Activated CD4-positive, CD25-positive, alpha-beta regulatory T cell treated with anti-CD3 and anti-CD28 coated beads, Interleukin-2, amount 50 U/mL, for 24 hours (primary cell): Measurements from ENCODE around the gene CD101.
A peak's percentile ranks its signal among the peaks of the same experiment; 100 is the strongest.

Experiments used
- ATAC-seq, 2 donors: fragments of 150-1000 bp; cut with Tn5 transposase; one replicate each; pipeline ENCODE4 v1.10.0; 2021; ENCODE audit warnings: mild to moderate bottlenecking in 1 of 2, moderate library complexity in 1 of 2

The CD101 gene

DNA sequence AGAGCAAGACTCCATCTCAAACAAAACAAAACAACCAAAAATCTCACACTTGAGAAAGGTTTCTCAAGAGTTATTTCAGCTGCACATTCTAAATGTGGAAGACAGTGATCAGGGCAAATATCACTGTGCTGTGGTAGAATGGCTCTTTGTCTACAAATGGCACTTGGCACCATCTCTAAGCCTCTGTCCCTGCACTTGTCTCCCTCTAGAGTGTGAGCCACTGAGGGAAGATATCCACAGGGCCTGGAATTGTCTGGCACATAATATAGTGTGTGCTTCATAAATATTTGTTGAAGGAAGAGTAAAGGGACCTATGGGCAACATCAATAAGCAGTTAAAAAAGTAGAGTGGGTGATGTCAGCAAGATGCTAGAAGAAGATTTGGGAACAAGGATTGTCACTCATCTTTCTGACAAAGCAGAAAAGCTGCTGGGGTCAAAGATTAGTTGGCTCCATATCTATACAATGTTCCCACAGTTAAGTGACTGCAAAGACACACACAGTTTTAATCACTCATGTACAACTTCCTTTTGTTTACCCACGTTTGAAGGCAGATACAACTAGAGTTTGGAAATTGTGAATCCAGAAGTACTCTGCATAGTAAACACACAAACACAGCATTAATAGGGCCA, 19.1 kb downstream of the CD101 start:
- ATAC-seq, result no peak

DNA sequence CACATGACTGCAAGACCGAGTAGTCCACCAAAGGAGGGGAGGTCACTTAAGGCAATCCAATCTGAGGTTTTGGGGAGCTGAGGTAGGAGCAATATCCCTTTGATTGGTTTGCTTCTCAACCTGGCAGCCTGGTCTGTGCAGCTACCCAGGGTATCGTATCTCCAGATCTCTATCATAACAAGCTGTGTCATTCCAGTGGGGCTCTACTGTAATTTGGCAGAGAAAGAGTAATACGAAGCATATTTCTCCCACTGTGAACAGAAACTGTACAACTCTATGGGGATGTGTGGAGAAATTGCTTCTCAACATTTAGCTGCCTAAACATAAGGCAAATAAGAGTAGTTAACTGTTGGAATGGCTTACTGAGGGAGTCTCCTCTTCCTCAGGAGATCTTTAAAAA, 20.6 kb downstream of the CD101 start:
- no peak for ATAC-seq

DNA sequence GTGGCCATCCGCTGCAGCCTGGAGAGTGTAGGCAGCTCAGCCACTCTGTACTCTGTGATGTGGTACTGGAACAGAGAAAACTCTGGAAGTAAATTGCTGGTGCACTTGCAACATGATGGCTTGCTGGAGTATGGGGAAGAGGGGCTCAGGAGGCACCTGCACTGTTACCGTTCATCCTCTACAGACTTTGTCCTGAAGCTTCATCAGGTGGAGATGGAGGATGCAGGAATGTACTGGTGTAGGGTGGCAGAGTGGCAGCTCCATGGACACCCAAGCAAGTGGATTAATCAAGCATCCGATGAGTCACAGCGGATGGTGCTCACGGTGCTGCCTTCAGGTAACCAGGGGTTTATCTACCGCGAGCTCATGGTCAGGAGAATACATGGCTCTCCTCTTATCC, 24.0 kb downstream of the CD101 start:
- no peak for ATAC-seq

DNA sequence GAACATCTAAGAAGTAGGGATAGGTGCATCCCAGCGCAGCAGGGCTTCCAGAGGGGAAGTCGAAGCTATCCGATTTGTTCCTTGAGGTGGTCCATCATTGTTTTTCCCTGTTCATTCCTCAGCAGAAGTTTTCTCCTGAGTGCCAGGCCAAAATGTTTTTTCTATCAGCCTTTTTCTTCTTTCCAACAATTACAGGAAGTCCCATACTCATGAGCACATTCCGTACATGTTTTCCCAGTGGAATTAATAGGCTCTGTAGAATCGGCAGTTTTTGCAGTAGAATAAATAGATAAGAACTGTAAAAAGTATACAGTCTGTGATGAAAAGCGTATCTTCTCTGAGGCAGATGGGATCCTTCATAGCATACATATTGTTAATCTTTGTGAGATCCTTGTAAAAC, 24.8 kb downstream of the CD101 start:
- no peak for ATAC-seq

DNA sequence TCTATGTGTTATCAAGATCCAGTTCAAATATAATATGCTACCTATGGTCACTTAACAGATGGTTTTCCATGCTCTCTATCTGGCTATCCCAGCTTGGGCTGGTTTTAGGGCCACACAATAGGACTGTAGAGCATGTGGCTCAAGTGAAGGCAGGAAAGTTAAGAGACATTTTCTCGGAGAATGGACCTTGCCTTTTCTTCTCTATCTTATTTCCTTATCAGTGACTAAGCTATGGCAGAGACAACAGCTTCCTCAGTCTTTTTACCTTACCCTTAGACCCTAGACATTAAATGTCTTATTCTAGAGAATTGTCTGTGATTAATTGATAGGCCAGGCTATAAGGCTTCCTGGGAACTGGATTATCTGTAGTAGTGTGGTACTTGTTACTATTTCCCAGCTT, 28.1 kb downstream of the CD101 start:
- ATAC-seq, result no peak

DNA sequence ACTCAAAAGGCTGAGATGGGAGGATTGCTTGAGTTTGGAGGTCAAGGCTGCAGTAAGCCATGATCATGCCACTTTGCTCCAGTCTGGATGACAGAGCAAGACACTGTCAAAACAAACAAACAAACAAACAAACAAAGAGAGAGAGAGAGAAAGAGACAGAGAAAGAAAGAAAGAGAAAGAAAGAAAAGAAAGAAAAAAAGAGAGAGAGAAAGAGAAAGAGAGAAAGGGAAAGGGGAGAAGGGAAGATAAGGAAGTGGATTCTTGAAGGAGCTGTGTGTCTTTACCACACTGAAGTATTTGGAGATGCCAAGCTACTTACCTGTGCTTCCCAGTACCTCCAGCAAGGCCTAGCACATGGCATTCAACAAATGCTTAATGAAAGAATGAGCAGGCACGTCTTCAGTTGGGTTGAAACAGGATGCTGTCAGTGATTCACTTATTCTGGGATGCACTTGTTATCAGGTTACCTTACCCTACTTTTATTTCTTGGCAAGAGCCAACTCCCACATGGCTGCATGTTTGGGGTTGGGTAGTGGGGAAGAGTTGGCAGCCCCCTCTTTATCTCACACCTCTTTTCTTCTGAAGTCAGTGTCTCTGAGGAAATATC, 28.8 kb downstream of the CD101 start:
- ATAC-seq, result no peak

DNA sequence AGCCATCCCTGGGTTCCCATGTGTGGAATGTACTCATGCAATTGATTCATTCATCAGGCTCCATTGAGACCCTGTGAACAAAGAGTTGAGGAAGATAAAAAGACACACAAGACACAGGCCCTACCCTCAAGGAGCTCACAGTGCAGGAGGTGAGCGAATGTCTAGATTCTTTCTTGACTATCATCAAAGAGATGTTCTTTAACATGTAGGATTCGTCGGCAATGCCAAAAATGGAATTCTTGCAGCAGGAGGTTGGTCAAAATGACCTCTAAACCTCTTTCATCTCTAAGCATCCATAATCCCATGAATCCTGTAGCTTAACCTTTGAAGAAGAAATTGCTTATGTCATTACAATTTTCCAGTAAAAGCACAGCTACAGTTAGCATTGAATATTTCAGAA, 30.7 kb downstream of the CD101 start:
- ATAC-seq, result no peak

DNA sequence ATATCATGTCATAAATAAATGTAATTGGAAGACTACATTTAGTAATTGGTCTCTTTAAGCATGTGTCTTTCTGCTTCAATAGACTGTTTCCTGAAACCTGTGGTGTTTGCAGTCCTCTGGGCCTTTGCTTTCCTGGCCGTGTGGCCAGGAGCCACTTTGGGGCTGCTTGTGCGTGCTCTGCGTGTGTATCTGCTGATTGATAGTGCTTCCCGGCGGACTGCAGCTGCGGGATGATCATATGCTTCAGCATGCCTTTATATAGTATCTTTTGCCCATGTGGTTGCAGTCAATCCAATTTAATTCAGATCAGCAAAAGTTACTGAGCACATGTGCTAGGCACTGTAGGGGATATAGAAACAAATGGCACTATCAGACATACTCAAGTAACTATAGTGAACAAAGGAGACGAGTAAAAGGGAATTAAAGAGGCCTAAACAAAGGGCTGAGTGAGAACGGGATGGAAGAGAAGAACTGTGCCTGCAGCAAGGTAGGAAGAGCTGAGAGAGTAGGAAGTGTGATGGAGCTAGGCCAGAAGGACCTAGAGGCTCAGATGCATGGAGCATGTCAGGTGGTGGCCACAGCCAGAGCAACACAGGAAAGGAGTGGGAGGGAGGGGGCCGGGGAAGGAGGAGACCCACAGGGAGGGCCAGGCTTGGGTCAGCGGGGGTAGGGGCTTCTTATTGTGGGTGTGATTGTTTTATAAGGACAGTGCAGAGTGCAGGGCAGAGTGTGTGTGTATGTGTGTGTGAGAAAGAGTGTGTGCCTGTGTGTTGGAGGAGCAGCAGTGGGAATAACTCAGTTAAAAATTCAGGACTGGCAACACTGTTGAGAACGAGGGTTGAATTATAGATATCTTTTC, 31.4 kb downstream of the CD101 start:
- no peak for ATAC-seq

DNA sequence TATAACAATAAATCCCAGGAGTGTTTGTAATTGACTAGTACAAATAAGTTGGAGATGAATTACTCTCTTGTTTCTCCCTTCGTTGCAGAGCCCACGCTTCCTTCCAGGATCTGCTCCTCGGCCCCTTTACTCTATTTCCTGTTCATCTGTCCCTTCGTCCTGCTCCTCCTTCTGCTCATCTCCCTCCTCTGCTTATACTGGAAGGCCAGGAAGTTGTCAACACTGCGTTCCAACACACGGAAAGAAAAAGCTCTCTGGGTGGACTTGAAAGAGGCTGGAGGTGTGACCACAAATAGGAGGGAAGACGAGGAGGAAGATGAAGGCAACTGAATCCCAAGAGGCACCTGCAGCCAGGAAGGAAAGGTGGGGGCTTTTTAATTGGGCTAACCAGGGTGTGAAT, 32.2 kb downstream of the CD101 start:
- no peak for ATAC-seq

DNA sequence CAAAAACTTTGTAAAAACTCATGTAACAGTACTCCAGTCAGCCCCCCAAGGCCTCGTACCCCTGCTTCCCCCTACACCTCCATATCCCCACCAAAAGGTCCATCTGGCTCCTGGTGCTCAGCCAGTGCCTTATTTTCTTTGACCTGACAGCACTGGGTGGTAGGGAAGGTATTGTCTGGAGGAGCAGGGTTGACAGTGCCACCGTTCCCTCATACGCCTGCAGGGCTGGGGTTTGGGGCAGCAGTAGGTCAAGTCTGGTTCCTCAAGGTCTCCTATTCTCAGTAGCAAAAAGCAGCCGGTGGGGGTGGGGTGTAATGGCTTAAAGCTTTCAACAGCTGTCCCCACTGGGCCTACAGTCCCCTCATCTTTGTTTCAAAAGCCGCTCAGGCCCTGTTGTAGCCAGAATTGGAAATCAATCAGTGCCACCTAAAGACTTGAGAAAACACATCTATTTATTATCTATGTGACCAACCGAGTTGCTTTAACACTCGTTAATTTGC, 33.3 kb downstream of the CD101 start:
- ATAC-seq, result no peak

DNA sequence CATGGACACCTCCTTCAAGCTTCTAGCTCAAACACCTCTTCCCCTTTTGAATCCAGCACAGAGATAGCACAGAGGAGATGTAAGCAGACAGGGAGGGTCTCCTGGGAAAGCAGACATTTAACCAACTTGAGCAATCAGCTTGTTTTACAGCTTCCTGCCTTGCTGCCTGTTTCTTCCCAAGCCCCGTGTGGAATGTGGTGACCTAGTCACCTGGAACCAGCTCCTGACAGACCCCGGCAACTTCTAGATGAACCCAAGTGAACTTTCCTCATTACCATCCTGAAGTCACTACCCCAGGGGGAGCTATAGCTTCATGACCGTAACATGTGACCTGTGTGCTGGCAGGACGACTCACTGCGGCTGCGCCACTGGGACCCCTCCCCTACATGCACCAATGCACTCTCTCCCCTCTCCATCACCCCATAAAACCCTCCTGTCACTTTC, 34.5 kb downstream of the CD101 start:
- ATAC-seq, result no peak

DNA sequence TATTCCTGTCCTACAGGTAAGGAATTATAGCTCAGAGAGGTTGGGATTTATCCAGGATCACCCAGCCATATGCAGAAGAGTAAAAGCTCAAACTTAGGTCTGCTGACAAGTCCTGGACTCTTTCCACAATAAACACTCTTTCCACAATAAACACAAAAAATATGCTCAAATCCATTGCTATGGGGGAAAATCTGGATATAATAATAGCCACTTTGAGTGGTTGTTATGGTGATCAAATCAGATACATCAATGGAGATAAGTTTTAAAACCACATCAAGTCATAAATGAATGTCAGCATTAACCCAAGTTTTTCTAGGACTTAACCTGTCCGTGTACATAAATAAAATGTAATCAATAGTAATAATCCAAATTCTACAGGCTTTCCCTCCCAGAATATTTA, 36.2 kb downstream of the CD101 start:
- no peak for ATAC-seq

DNA sequence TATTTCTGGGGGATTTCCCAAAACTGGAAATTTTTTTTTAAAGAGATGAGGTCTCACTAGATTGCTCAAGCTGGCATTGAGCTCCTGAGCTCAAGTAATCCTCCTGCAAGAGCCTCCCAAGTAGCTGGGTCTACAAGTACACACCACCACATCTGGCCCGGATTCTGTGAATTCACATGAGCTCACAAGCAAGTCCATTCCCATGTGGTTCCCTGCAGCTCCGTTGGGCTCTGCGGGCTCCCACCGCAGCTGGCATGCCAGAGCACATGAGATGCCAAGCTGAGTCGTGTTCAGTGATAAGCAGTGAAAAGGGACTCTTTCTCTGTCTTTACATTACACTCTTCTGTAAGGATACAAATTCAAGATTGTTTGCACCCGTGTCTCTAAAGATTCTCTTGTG, 36.7 kb downstream of the CD101 start:
- no peak for ATAC-seq

DNA sequence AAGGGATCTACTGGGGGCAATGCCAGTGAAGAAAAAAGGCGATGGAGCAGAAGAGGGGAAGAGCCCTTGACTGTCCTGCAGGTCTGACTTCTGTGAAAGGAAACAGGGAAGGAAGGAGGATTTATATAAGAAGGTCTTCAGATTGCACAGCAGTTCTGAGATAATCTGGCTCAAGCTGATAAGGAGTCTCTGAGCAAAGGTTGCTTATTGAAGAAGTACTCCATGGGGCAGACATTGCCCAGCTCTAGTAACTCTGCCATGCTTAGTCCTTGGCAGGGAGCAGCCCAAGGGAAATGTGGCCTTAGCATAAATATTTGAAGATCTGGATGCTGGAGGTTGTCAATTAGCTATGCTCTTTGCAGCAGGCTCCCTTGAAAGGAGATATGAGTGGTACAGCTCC, 42.7 kb downstream of the CD101 start:
- ATAC-seq, result no peak

DNA sequence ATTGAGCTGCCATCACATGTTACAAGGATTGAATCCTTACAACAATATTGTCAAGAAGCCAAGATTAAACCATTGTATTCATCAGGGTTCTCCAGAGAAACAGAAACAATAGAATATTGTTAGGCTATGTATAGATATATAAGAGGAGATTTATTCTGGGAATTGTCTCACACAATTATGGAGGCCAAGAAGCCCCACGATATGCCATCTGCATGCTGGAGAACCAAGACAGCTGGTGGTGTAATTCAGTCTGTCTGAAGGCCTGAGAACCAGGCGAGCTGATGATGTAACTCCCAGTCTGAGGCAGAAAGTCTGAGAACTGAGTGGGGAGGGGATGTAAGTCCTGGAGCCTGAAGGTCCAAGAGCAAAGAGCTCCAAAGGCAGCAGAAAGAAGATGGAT, 44.1 kb downstream of the CD101 start:
- no peak for ATAC-seq

DNA sequence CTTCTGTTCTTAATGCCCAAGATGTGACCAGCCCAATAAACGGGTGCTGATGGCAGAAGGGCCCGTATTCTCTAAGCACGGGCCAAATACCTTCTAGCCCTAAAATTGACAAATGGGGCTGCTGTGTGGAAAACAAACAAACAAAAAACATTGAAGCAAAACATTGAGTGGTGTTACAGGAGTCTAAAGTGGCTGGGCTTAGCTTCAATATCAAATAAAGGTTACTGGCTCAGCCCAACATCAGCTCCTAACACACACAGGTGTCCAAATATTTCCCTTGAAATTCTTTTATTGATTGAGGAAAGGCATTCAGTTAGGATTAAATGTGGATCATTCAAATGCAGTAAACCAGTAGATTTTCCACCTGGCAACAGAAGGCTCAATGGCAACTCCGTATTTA, 45.2 kb downstream of the CD101 start:
- no peak for ATAC-seq

DNA sequence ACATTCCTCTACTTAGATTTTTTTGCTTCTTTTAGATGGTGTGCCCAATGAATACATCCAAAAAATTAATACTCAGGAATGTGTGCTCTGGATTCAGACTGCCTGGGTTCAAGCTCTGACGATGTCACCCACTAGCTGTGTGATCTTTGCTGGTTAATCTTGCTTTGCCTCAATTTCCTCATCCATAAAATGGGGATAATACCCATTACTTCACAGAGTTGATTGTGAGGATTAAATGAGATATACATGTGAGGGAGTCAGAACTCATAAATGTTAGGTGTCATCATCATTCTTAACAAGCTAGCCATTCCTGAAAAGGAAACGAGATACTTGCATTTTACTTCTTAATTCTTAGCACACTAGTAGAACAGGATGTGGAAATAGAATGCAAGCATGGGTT, 45.7 kb downstream of the CD101 start:
- no peak for ATAC-seq

DNA sequence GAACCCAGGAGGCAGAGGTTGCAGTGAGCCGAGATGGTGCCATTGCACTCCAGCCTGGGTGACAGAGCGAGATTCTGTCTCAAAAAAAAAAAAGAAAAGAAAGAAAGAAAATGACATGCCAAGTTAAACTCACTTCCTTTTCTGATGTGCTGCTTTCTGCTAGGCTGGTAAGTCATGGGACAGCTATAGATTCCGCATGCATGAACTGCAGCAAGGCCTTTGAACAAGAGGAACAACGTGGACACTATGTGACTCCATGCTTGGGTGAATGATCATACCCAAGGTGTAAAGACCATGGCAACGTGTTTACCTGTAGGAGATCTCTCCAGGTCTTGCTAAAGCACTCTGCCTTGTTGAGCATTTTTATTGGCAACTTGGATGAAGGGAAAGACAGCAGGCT, 48.3 kb downstream of the CD101 start:
- no peak for ATAC-seq

DNA sequence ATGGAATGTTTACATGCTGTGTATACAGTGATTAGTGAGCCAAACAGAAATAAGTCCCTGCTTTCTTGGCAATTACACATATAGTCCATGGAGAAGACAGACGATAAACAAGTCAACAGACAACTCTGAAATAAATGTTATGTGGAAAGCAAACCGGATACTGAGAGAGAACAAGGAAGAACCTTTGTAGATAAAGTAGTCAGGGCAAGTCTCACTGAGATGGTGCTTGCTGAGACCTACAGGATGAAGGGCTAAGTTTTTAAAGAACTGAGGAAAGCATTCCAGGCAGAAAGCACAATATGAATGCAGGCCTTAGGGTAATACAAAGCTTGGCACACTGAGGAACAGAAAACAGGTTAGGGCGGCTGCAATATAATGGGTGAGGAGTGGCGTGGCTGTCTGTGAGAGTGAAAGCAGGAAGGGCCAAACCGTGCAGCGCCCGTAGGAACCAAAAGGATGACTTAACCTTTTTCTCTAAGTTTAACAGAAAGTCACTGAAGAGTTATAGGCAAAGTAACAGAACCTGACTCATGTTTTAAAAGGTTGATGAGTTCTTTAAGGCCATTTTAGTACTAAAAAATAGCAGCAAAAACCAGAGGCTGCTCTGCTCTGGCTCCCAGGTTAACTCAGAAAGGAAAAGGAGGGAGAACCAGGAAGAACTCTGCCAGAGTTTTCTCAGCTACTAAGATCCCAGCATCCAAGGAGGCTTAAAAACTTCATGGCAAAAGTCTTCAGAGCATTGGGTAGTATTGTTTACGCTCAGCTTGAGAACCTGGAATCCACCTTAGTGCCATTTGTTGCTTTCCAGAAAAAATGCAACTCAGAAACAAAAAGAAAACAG, 49.9 kb downstream of the CD101 start:
- peak; percentile 70 for ATAC-seq

DNA sequence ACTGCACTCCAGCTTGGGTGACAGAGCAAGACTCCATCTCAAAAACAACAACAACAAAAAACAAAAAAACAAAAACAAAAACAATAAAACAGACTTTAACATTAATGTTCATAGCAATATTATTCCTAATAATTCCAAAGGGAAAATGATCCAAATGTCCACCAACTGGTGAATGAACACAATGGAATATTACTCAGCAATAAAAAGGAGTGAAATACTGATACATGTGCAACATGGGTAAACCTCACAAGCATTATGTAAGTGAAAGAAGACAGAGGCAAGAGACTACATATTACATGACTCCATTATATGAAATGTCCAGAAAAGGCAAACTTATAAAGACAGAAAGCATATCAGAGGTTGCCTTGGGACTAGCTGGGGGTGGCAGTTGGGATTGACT, 52.5 kb downstream of the CD101 start:
- no peak for ATAC-seq

DNA sequence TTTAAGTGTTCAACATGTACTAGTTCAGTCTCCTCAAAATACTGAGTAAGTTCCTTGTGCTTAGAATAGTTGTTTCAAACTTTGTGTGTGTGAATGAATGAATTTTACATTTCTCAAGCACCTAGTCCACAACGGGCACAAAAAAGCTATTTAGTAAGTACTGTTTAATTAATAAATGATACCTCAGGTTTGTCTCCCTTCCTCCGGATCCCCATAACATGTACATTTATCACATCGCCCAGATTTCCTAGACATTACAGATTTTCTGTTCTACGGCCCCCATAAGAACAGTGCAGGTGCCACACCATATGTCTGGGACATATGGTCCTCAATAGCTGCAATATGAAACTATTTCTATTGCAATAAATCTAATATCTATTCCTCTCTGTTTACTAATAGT, 57.2 kb downstream of the CD101 start:
- ATAC-seq, result no peak

DNA sequence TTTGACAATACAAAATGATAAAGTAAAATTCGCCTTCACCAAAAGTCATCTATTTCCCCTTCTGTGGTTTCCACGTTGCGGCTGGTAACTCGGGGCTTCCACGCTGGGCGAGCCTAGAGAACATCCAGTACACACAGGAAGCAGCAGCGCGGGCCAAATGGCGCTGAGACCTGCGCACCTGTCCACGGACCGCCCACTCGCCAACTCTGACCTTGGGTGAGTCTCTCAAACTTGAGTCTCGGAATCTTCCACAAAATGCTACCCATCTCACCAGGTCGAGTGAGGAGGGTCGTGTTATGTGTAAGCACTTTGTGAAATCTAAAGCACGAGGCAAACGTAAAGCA, 57.7 kb downstream of the CD101 start:
- peak in 1 of 2 donors; percentile 9 for ATAC-seq
